HG03045 (cell line): ENCODE measurements around the gene CYTH1.

Experiments used
- ATAC-seq: cut with Tn5 transposase; IDR thresholded peaks from one replicate; pipeline ENCODE4 v1.9.1; 2021; ENCODE audit warnings: mild to moderate bottlenecking, moderate library complexity; ENCODE audit not compliant: unreplicated experiment

The CYTH1 gene

GRCh38 chr17:78738698-78739097 is 43.4 kb downstream of the CYTH1 start:
- no peak for ATAC-seq

- no peak for ATAC-seq
These were observed 43.8 kb downstream of the CYTH1 start for GRCh38 chr17:78738278-78738677.

- ATAC-seq: no peak
These were observed 44.7 kb downstream of the CYTH1 start for GRCh38 chr17:78737332-78737731.

GRCh38 chr17:78736526-78737079 is 45.5 kb downstream of the CYTH1 start:
- ATAC-seq: peak; percentile 67

- no peak for ATAC-seq
These were observed 46.1 kb downstream of the CYTH1 start for GRCh38 chr17:78735832-78736525.

GRCh38 chr17:78734793-78735641 is 47.1 kb downstream of the CYTH1 start:
- no peak for ATAC-seq

GRCh38 chr17:78732354-78732753 is 49.7 kb downstream of the CYTH1 start:
- ATAC-seq: no peak

- no peak for ATAC-seq
These were observed 50.2 kb downstream of the CYTH1 start for GRCh38 chr17:78731904-78732303.

- ATAC-seq: no peak
These were observed 52.4 kb downstream of the CYTH1 start for GRCh38 chr17:78729641-78730040.

GRCh38 chr17:78728495-78728894 is 53.6 kb downstream of the CYTH1 start:
- no peak for ATAC-seq

- no peak for ATAC-seq
These were observed 54.4 kb downstream of the CYTH1 start for GRCh38 chr17:78727476-78728229.

- ATAC-seq: no peak
These were observed 55.0 kb downstream of the CYTH1 start for GRCh38 chr17:78727057-78727456.

- ATAC-seq: no peak
These were observed 55.6 kb downstream of the CYTH1 start for GRCh38 chr17:78726513-78726912.

- ATAC-seq: no peak
These were observed 56.5 kb downstream of the CYTH1 start for GRCh38 chr17:78725448-78726021.

GRCh38 chr17:78724999-78725398 is 57.1 kb downstream of the CYTH1 start:
- ATAC-seq: no peak

GRCh38 chr17:78724544-78724943 is 57.5 kb downstream of the CYTH1 start:
- no peak for ATAC-seq

- no peak for ATAC-seq
These were observed 58.1 kb downstream of the CYTH1 start for GRCh38 chr17:78723957-78724356.

GRCh38 chr17:78723001-78723796 is 58.9 kb downstream of the CYTH1 start:
- ATAC-seq: no peak

GRCh38 chr17:78722246-78722761 is 59.8 kb downstream of the CYTH1 start:
- ATAC-seq: no peak
